Measurements from ENCODE around the gene EYS.

EYS gene

GRCh38 chr6:65708162-65708561, 1.1 kb upstream of the EYS start:
- no peak for TF ChIP-seq CTCF (IDR thresholded peaks at IDR 0.05; ENCODE audit: low read depth, low read length)
- H3K4me3 ChIP-seq (ENCODE audit: low read depth, low read length), result no peak overlapping the region

GRCh38 chr6:65706436-65706835, 590 bp downstream of the EYS start:
- no peak overlapping the region for H3K4me3 ChIP-seq (ENCODE audit: low read depth, low read length)
- no peak for TF ChIP-seq CTCF (IDR thresholded peaks at IDR 0.05; ENCODE audit: low read depth, low read length)

GRCh38 chr6:65701325-65701724, 5.7 kb downstream of the EYS start:
- TF ChIP-seq CTCF (IDR thresholded peaks at IDR 0.05; ENCODE audit: low read depth, low read length), result no peak
- no peak overlapping the region for H3K4me3 ChIP-seq (ENCODE audit: low read depth, low read length)

GRCh38 chr6:65700561-65700960, 6.5 kb downstream of the EYS start:
- TF ChIP-seq CTCF (IDR thresholded peaks at IDR 0.05; ENCODE audit: low read depth, low read length), result no peak
- H3K4me3 ChIP-seq (ENCODE audit: low read depth, low read length), result no peak overlapping the region

GRCh38 chr6:65692109-65692508, 14.9 kb downstream of the EYS start:
- no peak for TF ChIP-seq CTCF (IDR thresholded peaks at IDR 0.05; ENCODE audit: low read depth, low read length)

GRCh38 chr6:65680232-65680631, 26.8 kb downstream of the EYS start:
- H3K4me3 ChIP-seq (ENCODE audit: low read depth, low read length), result no peak overlapping the region
- TF ChIP-seq CTCF (IDR thresholded peaks at IDR 0.05; ENCODE audit: low read depth, low read length), result no peak

More at GRCh38 chr6:65692109-65692508, 14.9 kb downstream of the EYS start:
- H3K4me3 ChIP-seq (ENCODE audit: low read depth, low read length), result no peak overlapping the region

GRCh38 chr6:65671922-65672321, 35.1 kb downstream of the EYS start:
- no peak for TF ChIP-seq CTCF (IDR thresholded peaks at IDR 0.05; ENCODE audit: low read depth, low read length)

More at GRCh38 chr6:65671922-65672321, 35.1 kb downstream of the EYS start:
- H3K4me3 ChIP-seq (ENCODE audit: low read depth, low read length), result no peak overlapping the region
